SKM-1 (cell line): Measurements from ENCODE around the gene GRPEL2.

Experiments
- DNase-seq: peaks from one replicate; lab custom pipeline; 2025; ENCODE audit not compliant: unreplicated experiment; lab: John Stamatoyannopoulos, UW

GRPEL2 gene

DNA sequence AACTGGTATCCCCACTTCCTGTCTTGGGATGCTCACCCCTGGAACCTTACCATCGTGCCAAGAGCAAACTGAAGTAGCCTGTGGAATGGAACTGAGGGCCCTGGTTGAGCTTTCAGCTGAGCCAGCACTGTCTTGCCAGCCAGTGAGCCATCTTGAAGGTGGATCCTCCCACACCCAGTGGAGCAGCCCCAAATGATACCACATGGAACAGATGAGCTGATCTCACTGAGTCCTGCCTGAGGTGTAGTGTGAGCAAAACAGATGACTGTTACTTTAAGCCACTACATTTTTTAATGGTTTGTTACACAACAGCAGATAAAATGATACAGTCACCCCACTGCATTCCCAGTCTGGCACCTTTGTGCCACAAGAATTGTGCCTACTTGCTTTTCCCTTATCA is 10.4 kb downstream of the GRPEL2 start:
- no peak for DNase-seq

DNA sequence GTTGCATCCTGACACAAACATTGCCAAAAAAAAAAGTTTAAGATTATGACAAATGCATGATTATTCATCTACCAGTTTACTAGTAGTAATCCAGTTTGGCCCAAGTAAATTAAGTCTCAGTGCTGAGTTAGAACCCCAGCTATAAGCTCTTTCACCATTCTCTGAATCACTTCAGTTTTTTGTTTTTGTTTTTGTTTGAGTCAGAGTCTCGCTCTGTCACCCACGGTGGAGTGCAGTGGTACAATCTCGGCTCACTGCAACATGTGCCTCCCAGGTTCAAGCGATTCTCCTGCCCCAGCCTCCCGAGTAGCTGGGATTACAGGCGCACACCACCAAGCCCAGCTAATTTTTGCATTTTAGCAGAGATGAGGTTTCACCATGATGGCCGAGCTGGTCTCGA is 11.1 kb downstream of the GRPEL2 start:
- no peak for DNase-seq

DNA sequence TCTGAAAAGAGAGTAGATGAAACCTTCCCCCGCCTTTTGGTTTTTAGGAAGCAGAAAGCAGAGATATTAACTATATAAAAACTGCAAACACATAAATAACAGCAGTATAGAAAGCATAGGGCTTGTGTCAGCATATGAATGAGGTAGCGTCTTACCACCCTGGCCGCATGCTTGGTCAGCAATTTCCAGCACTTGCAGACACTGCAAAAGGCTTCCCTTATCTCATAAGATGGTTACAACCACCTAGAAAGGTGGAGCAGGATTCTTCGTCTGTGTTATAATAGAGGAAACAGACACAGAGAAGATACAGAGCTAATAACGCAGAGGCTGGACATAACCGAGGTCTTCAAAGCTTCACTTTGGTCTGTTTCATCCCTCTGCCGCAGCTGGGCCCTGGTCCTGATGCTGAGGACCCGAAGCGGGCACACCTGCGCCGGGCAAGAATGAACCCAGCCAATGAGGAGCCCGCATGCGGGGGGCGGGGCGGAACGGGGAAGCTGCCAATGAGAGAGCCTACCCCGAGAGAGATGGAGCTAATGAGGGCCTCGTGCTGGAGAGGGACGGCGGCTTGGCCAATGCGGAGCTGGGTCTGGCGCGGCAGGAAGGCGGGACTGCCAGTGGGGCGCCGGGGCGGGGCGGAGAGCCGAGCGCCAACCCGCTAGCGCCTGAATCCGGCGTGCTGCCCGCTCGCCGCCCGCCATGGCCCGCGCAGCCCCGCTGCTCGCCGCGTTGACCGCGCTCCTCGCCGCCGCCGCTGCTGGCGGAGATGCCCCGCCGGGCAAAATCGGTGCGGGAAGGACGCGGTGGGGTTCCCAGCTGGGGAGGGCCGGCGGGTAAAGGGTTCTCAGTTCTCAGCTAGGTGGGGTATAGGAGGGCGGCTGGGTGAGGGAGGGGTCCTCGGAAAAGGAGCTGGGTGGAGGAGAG is 12.3 kb downstream of the GRPEL2 start, which contains the start of gene PCYOX1L:
Gene PCYOX1L, plus strand, starts transcription at position 677 of the 924 bp plus-strand sequence. Its CDS starts 23 bp downstream, at position 700.
- DNase-seq, result peak; percentile 89

DNA sequence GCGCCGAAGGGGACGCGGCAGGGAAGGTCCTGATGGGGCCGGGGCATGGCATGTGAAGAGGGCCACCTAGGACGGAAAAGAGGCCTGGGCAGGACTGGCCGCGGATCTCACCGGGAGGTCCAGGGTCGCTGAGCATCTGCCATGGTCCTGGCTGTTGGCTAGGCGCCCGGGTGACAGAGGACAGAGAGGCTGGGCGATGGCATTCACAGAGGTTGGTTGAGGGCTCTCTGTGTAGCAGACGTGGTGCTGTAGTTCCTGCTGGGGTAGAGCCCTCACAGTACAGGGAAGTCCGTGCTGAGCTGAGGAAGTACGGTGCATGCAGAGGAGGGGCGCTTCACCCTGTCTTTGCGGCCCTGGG is 13.0 kb downstream of the GRPEL2 start:
- DNase-seq, result peak; percentile 42

DNA sequence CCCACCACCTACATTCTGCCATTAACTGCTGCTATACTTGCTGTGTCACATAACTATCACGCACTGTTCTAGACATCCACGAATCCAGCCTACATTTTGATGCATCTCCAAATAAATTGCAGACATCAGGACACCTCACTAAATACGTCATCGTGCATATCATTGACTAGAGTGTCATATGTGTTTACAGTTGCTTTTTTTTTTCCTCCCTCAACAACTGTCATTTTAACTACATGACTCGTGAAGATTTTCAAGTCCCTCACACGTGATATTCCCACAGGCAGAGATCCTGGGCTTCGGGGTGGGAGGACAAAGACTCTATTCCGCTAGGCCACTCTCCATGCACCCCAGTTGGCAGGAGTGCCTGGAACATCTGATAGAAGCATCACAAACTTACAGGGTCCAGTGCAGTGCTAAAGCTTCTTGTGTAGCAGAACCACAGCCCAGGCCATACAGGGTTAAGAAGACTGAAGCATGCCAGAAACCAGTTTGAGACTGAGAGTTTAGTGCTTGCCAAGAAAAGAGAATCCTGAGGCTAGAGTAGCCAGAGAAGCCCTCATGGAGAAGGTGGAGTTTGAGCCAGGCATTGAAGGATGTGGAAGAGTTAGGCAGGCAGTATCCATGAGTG is 13.7 kb downstream of the GRPEL2 start:
- DNase-seq, result no peak

DNA sequence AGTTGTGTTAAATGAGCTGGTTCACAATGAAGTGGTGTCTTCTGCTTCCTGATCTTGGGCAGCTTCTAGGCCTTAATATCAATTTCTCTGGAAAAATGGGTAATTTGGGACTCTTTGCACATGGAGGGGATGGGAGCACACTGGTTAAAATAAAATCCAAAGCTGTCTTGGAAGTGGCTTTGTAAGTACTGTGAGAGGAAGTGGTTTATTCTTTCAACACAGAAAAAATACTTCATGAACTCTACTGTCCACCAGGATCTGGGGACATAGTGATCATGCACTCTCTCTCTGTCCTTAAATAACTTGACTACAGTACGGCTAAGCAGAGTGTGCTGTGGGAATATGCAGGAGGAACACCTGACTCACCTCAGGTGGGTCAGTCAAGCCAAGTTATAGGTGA is 15.0 kb downstream of the GRPEL2 start:
- DNase-seq, result peak; percentile 21

DNA sequence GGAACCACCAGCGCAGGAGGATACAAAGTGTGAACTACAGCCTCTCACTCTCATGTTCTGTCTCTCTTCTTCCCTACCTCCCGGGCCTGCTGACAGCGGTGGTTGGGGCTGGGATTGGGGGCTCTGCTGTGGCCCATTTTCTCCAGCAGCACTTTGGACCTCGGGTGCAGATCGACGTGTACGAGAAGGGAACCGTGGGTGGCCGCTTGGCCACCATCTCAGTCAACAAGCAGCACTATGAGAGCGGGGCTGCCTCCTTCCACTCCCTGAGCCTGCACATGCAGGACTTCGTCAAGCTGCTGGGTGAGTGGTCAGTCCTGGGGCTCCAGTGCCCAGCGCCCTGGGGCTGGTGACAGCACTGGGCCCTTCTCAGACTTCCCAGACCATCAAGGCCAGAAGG is 17.2 kb downstream of the GRPEL2 start:
- no peak for DNase-seq

DNA sequence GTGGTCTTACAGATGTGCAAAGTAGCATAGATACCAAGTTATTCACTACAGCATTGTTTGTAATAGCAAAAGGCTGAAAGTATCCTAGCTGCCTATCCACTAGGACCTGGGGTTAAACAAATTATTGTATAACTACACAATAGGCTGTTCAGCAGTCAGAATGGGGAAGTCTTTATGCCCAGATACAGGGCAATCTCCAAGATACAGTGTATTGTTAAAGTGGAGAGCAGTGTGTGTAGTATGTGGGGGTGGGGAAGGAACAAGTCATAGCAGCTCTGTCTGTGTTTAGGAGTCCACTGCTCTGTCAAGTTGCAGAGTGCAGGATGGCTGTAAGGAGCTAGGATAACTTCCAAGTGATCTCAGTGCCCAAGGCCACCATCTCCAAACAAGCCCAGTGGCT is 18.1 kb downstream of the GRPEL2 start:
- DNase-seq, result peak; percentile 24

DNA sequence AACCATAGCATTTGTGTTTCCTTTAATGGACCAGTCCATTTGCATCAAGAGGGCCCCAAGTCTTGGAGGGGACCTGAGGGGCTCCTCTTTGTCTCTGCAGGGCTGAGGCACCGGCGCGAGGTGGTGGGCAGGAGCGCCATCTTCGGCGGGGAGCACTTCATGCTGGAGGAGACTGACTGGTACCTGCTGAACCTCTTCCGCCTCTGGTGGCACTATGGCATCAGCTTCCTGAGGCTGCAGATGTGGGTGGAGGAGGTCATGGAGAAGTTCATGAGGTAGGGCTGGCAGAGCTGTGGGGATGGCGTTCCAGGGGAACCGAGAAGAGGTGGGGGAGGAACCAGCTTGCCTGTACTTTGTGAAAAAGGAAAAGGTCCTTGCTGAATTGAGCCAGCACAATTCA is 18.6 kb downstream of the GRPEL2 start:
- no peak for DNase-seq

DNA sequence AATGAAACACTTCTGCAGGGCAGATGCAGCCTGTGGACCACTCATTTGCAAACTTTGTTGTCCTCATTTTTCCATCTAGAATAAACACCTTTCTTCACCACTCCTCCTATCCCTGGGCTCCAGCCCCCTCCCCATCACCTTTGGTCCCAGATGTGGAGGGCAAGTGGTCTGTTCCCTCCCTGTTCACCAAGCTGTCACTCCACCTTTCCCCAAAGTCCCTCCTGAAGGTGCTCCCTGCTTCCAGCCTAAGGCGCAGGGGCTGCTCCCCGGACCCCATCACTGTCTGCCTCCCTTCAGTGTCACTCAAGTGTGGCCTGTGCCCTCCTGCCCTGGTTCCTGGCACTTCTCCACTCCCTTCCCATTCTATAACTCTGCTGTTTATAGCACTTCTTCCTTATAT is 19.4 kb downstream of the GRPEL2 start:
- DNase-seq, result no peak

DNA sequence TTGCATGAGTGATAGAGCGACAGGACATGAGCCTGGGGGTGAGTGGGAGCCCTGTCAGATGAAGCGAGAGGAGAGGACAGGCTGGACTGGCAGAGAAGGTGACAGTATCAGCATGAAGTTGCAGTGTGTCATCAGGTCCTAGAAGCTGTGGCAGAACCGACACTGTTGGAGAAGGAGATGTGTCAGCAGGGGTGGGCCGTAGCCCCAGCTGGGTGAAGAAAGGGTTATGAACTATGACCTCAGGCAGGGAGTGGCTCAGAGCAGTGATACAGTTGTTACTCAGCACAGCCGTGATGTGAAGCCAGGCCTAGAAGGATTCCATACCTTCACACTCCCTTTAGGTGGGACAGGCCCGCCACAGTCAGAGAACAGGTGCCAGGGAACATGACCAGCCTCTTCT is 20.1 kb downstream of the GRPEL2 start:
- no peak for DNase-seq

DNA sequence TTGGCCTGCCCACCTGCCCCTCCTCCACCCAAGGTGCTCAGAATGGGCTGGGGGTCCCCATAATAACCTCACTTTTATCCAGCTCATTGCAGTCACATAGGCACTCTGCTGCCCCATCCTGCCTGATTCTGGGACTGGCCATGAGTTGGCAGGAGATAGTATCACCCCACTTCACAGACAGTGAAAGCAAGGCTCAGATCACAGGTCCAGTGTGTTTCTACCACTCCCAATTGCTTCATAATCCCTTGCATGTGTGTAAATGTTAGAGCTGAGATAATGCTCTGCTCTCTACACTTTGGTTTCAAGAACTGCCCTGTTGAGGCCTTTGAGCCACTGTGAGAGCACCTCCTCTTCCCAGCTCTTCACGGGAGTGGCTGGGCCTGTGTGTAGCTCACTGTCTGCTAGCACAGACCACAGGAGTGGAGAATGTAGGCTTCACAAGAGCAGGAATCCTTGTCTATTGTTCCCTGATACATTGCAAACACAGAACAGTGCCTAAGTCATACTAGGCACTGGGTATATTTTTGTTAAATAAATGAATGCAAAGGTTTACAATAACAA is 20.9 kb downstream of the GRPEL2 start:
- no peak for DNase-seq

DNA sequence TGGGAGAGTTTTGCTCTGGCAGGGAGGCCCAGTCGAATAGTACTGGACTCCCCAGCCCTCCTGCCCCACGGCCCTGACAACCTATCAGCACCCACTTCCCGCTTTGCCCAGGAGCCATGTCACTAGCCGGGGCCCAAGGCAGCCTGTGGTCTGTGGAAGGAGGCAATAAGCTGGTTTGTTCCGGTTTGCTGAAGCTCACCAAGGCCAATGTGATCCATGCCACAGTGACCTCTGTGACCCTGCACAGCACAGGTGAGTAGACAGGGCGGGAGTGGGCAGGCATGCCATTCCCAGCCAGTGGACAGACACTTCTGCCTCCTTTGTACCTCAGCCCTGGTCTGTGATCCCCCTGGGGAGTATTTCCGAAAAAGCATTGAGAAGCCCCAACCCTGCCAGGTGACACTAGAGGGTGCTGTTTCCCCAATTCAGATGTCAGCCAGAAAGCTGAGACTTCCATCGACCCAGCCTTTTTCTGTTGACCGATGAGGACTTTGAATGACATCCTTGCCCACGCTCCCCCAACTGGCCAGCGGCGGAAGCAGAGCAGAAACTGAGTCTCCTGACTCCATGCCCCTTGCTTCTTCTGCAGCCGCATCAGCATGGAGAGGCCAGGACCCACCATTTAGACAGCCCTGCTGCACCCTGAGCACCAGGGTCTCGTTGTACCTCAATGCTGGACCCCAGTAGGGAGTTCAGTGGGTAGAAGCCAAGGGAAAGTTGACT is 22.1 kb downstream of the GRPEL2 start:
- DNase-seq, result peak; percentile 69

DNA sequence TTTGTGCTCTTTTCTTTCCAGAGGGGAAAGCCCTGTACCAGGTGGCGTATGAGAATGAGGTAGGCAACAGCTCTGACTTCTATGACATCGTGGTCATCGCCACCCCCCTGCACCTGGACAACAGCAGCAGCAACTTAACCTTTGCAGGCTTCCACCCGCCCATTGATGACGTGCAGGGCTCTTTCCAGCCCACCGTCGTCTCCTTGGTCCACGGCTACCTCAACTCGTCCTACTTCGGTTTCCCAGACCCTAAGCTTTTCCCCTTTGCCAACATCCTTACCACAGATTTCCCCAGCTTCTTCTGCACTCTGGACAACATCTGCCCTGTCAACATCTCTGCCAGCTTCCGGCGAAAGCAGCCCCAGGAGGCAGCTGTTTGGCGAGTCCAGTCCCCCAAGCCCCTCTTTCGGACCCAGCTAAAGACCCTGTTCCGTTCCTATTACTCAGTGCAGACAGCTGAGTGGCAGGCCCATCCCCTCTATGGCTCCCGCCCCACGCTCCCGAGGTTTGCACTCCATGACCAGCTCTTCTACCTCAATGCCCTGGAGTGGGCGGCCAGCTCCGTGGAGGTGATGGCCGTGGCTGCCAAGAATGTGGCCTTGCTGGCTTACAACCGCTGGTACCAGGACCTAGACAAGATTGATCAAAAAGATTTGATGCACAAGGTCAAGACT is 22.8 kb downstream of the GRPEL2 start:
- no peak for DNase-seq

DNA sequence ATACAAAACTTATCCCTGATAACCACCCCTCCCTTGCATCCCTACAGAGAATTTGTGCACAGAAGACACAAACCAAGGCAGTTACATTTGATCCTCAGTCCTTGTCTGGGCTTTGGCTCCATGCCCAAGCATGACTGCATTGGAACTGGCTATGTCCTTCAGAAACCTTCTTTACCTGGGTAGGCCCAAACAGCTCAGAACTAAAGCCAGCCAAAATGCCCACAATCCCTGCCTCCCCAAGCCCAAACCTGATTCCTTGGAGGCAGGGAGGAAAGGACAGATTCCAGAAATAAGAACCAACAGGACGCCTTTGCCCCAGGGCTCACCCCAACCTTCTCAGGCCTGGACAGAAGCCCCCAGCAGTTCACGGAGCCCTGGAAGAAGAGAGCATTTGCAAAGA is 25.6 kb downstream of the GRPEL2 start:
- DNase-seq, result no peak

DNA sequence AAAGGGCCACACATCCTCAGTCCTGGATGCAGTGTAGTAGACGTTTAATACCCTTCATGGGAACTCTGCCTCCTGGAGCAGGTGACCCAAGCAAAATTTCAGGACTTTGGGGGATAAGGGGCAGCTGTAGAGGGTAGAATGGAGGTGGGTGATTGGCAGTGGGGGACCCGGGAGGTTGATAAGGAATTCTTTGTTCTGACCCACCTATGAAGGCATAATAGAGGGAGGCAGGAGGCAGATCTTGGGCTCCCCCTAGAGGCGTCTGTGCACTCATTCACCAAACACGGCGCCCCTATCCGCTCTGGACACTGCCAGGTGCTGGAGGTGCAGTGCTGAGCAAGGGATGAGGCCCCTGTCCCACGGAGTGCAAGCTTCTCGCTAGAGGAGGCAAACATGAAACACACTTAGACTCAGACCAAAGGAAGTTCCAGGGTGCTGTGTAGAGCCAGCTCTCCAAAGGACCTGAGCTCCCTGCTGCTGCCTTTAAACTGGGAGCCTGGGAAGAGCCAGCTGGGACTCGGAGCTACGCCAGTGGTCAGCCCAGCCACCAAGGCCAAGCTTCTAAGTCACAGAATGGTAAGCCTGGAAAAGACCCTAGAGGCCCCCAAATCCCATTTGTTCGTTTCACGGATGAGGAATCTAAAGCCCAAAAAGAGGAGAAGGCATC is 26.1 kb downstream of the GRPEL2 start:
- peak; percentile 47 for DNase-seq

DNA sequence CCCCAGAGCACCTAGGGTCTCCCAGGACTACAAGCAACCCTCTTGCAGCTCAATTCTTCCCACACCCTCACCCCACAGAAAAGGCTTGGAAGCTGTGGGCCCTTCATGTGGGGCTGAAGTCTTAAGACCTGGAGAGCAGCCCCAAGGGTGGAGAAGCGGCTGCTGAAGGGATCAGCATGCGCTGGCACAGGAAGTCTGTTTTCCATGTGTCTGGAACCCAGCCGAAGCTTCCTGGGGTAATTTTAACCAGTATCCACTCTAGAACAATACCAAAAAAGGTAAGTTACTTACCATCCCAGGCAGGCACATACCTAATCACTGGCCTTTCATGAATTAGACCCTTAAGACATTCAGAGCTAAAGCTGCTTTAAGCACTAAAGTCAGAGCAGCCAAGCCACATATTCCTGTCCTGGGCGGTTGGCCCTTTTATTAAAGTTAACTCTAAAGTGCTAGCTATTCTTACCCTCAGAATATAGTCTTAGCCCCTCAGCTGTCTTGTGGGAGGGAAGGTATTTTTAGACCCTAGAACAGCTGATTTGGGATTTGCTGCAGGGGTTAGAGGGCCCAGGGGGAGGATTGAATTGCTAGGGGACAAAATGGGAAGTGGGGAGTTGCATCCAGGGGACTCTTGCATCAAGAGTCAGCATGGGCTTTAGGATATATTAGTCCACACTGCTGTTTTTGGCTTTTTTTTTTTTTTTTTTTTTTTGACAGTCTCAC is 26.9 kb downstream of the GRPEL2 start:
- no peak for DNase-seq

DNA sequence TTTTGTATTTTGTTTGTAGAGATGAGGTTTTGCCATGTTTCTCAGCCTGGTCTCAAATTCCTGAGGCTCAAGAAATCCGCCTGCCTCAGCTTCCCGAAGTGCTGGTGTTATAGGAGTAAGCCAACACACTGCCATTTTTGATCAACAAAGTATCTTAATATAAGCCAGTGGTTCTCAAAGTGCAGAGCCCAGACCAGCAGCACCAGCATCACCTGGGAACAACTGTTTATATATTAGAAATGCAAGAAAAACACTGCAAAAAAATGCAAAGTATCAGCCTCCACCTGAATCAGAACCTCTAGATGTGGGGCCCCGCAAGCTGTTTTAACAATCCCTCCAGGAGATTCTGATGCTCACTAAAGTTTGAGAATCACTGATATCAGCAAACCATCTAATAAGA is 27.6 kb downstream of the GRPEL2 start:
- no peak for DNase-seq

DNA sequence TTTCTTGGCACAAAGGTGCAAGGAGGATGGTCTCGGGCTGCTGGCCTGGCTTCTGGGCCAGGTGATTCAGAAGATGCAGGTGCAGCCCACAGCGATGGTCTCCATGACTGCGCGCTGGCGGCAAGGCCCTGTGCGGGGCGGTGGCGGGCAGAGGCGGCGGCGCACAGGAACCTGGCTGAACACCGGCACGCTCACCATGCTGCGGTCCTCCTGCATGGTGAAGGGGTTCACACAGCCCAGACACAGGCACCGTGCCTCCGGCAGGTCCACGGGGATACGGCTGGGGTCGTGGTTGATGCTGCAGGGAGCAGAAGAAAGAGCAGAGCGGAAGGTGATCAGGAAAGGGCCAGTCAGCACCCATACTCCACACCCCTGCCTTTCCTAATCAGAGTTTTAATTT is 29.0 kb downstream of the GRPEL2 start:
- no peak for DNase-seq

DNA sequence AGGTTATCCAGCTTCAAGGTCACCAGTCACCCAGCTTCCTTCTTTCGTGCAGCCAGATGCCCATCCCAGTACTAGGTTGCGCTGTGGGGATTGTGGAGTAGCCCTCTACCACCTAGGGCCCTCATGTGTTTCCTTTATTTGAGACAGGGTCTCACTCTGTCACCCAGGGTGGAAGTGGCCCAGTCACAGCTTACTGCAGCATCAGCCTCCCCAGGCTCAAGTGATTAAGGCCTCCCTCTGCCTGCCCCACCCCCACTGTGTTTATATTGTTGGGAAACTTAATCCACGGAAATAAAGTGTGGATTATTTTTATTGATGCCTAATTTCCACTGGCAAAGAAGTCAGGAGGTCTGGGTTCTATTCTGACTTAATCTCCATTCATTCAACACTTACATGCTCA is 29.5 kb downstream of the GRPEL2 start:
- no peak for DNase-seq
